RWPE1 (cell line): Measurements from ENCODE around the gene SFR1.
"Not testable (repeated sequence)": the region's sequence is repeated elsewhere in the genome, so short reads cannot be mapped to it uniquely, and the experiment has no call there.

Experiments used
- CTCF ChIA-PET: fragments of 350-600 bp; sonication (Branson Sonifier 250); formaldehyde crosslinking; extraction: SDS; loops from one replicate; lab custom pipeline; 2021; lab: Yijun Ruan, JAX
- POLR2A ChIA-PET: fragments of 400-600 bp; formaldehyde crosslinking; extraction: SDS; loops from one replicate; lab custom pipeline; 2020; ENCODE audit warnings: antibody characterized with exemption; ENCODE audit not compliant: low non-redundant PET; lab: Yijun Ruan, JAX
- DNase-seq: peaks from one replicate; pipeline ENCODE4 v3.0.0; 2012; ENCODE audit warnings: low spot score
- H3K27ac ChIP-seq: fragments of 450-650 bp; 2 replicates; pipeline ENCODE4 v1.5.1; 2017
- TF ChIP-seq, protein P1 (sequence below): fragments of 450-650 bp; conservative IDR thresholded peaks from 2 replicates; pipeline ENCODE4 v1.5.1; 2017; ENCODE audit warnings: low read depth, mild to moderate bottlenecking

The SFR1 gene

DNA sequence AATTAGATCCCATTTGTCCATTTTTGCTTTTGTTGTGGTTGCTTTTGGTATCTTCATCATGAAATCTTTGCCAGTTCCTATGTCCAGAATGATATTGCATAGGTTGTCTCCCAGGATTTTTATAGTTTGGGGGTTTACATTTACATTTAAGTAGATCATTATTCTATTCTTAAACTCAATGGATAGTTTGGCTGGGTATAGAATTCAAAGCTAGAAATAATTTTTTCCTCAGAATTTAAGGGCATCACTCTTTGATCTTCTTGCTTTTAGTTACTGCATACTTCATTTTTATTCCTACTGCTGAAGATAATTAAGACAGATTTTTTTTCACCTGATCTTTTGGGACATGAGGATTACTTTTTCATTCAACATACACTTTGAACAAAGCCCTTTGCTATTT lies 29.8 kb downstream of the SFR1 start:
- ChIA-PET CTCF (no interaction called here), POLR2A (no interaction called here)
- no peak for DNase-seq
- no peak overlapping the region for H3K27ac ChIP-seq
- TF ChIP-seq, protein P1, sequence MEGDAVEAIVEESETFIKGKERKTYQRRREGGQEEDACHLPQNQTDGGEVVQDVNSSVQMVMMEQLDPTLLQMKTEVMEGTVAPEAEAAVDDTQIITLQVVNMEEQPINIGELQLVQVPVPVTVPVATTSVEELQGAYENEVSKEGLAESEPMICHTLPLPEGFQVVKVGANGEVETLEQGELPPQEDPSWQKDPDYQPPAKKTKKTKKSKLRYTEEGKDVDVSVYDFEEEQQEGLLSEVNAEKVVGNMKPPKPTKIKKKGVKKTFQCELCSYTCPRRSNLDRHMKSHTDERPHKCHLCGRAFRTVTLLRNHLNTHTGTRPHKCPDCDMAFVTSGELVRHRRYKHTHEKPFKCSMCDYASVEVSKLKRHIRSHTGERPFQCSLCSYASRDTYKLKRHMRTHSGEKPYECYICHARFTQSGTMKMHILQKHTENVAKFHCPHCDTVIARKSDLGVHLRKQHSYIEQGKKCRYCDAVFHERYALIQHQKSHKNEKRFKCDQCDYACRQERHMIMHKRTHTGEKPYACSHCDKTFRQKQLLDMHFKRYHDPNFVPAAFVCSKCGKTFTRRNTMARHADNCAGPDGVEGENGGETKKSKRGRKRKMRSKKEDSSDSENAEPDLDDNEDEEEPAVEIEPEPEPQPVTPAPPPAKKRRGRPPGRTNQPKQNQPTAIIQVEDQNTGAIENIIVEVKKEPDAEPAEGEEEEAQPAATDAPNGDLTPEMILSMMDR: no peak

DNA sequence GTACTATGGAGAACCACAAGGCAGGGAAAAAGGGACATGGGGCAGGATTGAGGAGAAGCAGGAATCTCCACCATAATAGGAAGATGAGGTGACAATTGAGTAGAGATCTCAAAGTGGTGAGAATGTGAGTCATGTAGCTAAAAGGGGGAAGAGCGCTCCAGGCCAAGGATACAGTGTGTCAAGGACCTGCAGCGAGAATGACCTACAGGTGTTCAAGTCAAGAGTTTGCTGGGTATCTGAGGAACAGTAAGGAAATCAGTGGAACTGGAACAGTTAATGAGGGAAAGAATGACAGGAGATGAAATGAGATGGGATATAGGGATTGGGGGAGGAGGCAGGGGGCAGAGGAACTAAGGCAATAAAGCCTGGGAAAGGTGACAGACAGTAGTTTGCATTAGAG lies 33.6 kb downstream of the SFR1 start:
- no peak for DNase-seq
- CTCF ChIA-PET: no interaction called here
- TF ChIP-seq, protein P1: no peak
- POLR2A ChIA-PET: no interaction called here
- H3K27ac ChIP-seq: no peak overlapping the region

DNA sequence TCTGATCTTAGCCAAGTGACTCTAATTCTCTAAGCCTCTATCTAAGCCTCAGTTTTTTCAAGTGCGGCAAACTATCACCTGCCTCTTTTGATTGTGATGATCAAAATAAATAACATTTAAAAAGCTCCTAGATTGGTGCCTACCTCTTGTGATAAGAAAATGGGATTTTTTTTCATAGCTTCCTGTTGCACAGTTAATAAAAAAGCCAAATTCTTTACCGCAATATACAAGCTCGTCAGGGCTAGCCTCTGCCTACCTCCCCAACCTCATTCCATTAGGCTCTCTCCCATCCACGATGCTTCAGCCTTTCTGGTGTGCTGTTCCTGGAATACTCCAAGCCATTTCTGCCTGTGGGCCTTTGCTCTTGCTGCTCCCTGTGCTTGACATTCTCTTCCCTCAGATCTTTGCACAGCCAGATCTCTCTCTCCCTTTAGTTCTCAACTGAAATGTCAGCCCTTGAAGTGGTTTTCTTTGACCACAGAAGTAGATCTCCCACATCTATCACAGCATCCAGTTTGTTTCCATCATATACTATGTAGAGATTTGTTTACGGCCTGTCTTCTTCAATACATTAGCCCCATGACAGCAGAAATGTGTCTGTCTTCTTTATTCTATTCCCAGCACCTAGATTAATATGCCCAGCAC lies 48.8 kb downstream of the SFR1 start:
- TF ChIP-seq, protein P1: no peak
- ChIA-PET POLR2A (no interaction called here), CTCF (no interaction called here)

DNA sequence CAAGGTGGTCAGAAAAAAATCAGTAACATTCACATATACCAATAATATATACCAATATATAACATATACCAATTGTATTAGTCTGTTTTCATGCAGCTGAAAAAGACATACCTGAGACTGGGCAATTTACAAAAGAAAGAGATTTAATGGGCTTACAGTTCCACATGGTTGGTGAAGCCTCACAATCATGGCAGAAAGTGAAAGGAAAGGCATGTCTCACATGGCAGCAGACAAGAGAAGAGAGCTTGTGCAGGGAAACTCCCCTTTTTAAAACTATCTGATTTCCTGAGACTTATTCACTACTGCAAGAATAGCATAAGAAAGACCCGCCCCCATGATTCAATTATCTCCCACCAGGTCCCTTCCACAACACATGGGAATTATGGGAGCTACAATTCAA lies 52.2 kb downstream of the SFR1 start:
- DNase-seq, POLR2A ChIA-PET, CTCF ChIA-PET, H3K27ac ChIP-seq: not testable (repeated sequence)

More for the DNA sequence above, 48.8 kb downstream of the SFR1 start:
- H3K27ac ChIP-seq: no peak overlapping the region
- DNase-seq: no peak
